Measurements from ENCODE around the gene RNH1. TPM values are rescaled to one million over a fixed set of nuclear protein-coding genes. Genes with fewer than 3 reads are reported as not detected.

RNH1 gene
- total RNA-seq, 1 donor from 2014 or later, result 163 TPM

- H3K4me3 ChIP-seq (ENCODE audit: low read depth, low read length), result peak overlapping the region; percentile 82
- TF ChIP-seq CTCF (conservative IDR thresholded peaks at IDR 0.05; ENCODE audit: low read depth, low read length), result no peak
- DNase-seq (ENCODE audit: low read depth), result peak; percentile 60
Observed at GRCh38 chr11:506238-506994, 626 bp downstream of the RNH1 start.

GRCh38 chr11:504994-505344 lies 2.1 kb downstream of the RNH1 start:
- no peak for TF ChIP-seq CTCF (conservative IDR thresholded peaks at IDR 0.05; ENCODE audit: low read depth, low read length)
- DNase-seq (ENCODE audit: low read depth), result no peak
- peak overlapping the region; percentile 82 for H3K4me3 ChIP-seq (ENCODE audit: low read depth, low read length)

- no peak for TF ChIP-seq CTCF (conservative IDR thresholded peaks at IDR 0.05; ENCODE audit: low read depth, low read length)
- DNase-seq (ENCODE audit: low read depth), result no peak
- H3K4me3 ChIP-seq (ENCODE audit: low read depth, low read length), result peak overlapping the region; percentile 44
Observed at GRCh38 chr11:504053-504993, 2.7 kb downstream of the RNH1 start.

GRCh38 chr11:503179-503981 lies 3.7 kb downstream of the RNH1 start:
- H3K4me3 ChIP-seq (ENCODE audit: low read depth, low read length), result peak overlapping the region; percentile 44
- TF ChIP-seq CTCF (conservative IDR thresholded peaks at IDR 0.05; ENCODE audit: low read depth, low read length), result no peak
- no peak for DNase-seq (ENCODE audit: low read depth)

- no peak for TF ChIP-seq CTCF (conservative IDR thresholded peaks at IDR 0.05; ENCODE audit: low read depth, low read length)
- no peak for DNase-seq (ENCODE audit: low read depth)
- no peak overlapping the region for H3K4me3 ChIP-seq (ENCODE audit: low read depth, low read length)
Observed at GRCh38 chr11:502288-503178, 4.5 kb downstream of the RNH1 start.

Measured in epithelial cell of proximal tubule (primary cell).